Vagina (tissue), 2 donors: ENCODE results near the gene ARL6IP5. TPM values are rescaled to one million over a fixed set of nuclear protein-coding genes. Genes with fewer than 3 reads are reported as not detected.

ENCODE experiments used
- DNase-seq, 2 donors: peaks; one replicate each; pipeline ENCODE4 v3.0.0-alpha.2; 2017; ENCODE audit errors: extremely low spot score in 2 of 2
- H3K27ac ChIP-seq: fragments of 200-600 bp; sonication (generic); one replicate; pipeline ENCODE4 v1.5.1; 2019
- H3K27me3 ChIP-seq: fragments of 200-600 bp; sonication (generic); one replicate; pipeline ENCODE4 v1.5.1; 2019
- H3K36me3 ChIP-seq, 2 donors: fragments of 200-600 bp; sonication (generic); one replicate each; pipeline ENCODE4 v1.5.1; 2017 to 2019
- H3K4me1 ChIP-seq: fragments of 200-600 bp; sonication (generic); one replicate; pipeline ENCODE4 v1.5.1; 2019
- H3K4me3 ChIP-seq, 2 donors: fragments of 200-600 bp; sonication (generic); 1 replicate in 1 of 2; 2 replicates in 1 of 2; pipeline ENCODE4 v1.5.1; 2016 to 2019
- H3K9me3 ChIP-seq: fragments of 200-600 bp; sonication (generic); one replicate; pipeline ENCODE4 v1.5.1; 2019
- CTCF ChIP-seq, 3 experiments: fragments of 450-650 bp in 2 of 3; fragments of 200-600 bp in 1 of 3; sonication (generic) in 1 of 3; IDR thresholded peaks; one replicate each; pipeline ENCODE4 v1.5.1; 2017 to 2019; ENCODE audit warnings: antibody characterized with exemption in 3 of 3, mild to moderate bottlenecking in 2 of 3, moderate library complexity in 2 of 3
- POLR2A ChIP-seq, 2 donors: fragments of 450-650 bp; IDR thresholded peaks; one replicate each; pipeline ENCODE4 v1.6.1; 2017; ENCODE audit warnings: antibody characterized with exemption in 2 of 2, mild to moderate bottlenecking in 2 of 2, moderate library complexity in 2 of 2
- POLR2AphosphoS5 ChIP-seq, 2 donors: sonication (generic); formaldehyde crosslinking; IDR thresholded peaks; one replicate each; pipeline ENCODE4 v1.9.0; 2017; ENCODE audit warnings: antibody characterized with exemption in 2 of 2, mild to moderate bottlenecking in 2 of 2, low read depth in 1 of 2; ENCODE audit not compliant: insufficient read depth in 1 of 2
- intact Hi-C: fragments of 100-400 bp; cut with DNase I; formaldehyde crosslinking; loops from one replicate; pipeline ENCODE4 v1.15.1; 2023
- total RNA-seq: library from RNA; depleted of rRNA; stranded (reverse); fragments of >200 nt; gene quantifications from one replicate; pipeline ENCODE4 v1.2.3, GENCODE V29; 2016

Gene ARL6IP5
- total RNA-seq, 1 donor from 2014 or later, result 86.9 TPM

DNA sequence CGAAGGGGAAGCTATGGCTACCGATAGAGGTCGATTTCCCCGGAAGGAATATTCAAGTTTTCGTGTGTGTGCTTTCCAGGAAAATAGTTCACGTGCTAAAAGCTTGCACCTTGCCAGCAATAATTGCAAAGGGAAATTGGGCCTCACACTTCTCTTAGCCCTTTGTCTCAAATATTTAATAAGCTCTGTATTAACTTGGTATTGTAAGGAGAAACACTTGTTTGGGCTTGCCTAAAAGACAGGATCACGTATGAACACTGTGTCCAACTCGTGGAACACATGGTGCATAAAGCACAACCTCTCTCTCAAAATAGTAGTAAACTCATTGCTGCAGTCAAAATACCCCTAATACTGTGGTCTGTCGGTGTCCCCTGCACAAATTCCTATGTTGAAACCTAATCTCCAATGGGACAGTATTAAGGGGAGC lies 32.3 kb upstream of the ARL6IP5 start:
- Histone ChIP-seq H3K9me3 (no peaks in the 10 kb centered on the region), H3K4me3 (peak overlapping the region; percentile 78 to 79), H3K27me3 (no peaks in the 10 kb centered on the region), H3K4me1 (peaks cover 37% of the 10 kb centered on the region), H3K36me3 (peaks cover 0 to 24% of the 10 kb centered on the region in 2 donors), H3K27ac (peak overlapping the region; percentile 94)
- no peak for DNase-seq
- TF ChIP-seq CTCF (IDR thresholded peaks at IDR 0.05) (no peak), POLR2AphosphoS5 (IDR thresholded peaks at IDR 0.05; ENCODE audit: insufficient read depth in 1 of 2, low read depth in 1 of 2) (no peak)
- intact Hi-C loops, result no loop called here

DNA sequence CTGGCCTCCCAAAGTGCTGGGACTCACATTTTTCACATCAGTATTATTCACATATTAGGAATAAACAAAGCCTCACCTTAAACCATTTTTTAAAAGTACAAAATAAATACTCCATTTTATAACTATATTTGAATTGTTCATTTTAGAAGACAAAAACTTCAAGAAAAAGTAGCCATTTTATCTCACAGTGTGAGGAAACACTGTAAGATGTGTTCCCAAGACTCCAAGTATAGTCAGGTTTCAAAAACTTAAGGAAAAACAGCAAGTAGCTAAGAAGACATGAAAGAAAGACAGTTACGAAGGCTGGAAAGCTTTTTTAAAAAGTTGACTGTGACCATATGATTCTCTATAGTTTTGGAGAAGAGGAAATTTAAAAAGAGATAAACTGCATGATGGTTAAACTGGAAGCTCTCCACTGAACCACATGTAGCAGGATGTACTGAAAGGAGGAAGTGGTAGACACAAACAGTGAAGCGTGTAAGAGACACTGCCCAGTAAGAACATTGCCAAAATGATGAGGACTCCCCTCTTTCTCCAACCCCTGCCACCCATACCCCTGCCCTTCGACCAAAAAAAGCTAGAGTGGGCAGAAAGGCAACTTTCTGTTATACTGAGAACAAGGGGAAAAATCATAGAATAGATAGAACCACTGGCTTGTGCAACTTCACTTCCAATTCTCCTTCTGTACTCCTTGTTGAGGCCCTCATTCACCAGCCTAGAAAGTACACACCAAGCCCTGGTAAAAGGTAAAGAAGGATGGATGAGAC lies 26.4 kb upstream of the ARL6IP5 start:
- H3K27ac ChIP-seq, result no peak overlapping the region
- TF ChIP-seq POLR2A (IDR thresholded peaks at IDR 0.05) (no peak), CTCF (IDR thresholded peaks at IDR 0.05) (no peak), POLR2AphosphoS5 (IDR thresholded peaks at IDR 0.05; ENCODE audit: insufficient read depth in 1 of 2, low read depth in 1 of 2) (no peak)
- intact Hi-C loops, result no loop called here
- H3K4me3 ChIP-seq, result no peak overlapping the region
- no peaks in the 10 kb centered on the region for H3K9me3 ChIP-seq
- peaks cover 0 to 61% of the 10 kb centered on the region in 2 donors for H3K36me3 ChIP-seq
- H3K27me3 ChIP-seq, result no peaks in the 10 kb centered on the region
- no peak for DNase-seq
- no peaks in the 10 kb centered on the region for H3K4me1 ChIP-seq

- Histone ChIP-seq H3K4me3 (no peak overlapping the region), H3K4me1 (no peaks in the 10 kb centered on the region), H3K27ac (no peak overlapping the region), H3K27me3 (no peaks in the 10 kb centered on the region), H3K9me3 (no peaks in the 10 kb centered on the region), H3K36me3 (peaks cover 0 to 63% of the 10 kb centered on the region in 2 donors)
- intact Hi-C loops, result no loop called here
- no peak for DNase-seq
- no peak for TF ChIP-seq CTCF (IDR thresholded peaks at IDR 0.05)
- no peak for TF ChIP-seq POLR2AphosphoS5 (IDR thresholded peaks at IDR 0.05; ENCODE audit: insufficient read depth in 1 of 2, low read depth in 1 of 2)
- no peak for TF ChIP-seq POLR2A (IDR thresholded peaks at IDR 0.05)
Observed at GRCh38 chr3:69058947-69059224, 25.9 kb upstream of the ARL6IP5 start.

DNA sequence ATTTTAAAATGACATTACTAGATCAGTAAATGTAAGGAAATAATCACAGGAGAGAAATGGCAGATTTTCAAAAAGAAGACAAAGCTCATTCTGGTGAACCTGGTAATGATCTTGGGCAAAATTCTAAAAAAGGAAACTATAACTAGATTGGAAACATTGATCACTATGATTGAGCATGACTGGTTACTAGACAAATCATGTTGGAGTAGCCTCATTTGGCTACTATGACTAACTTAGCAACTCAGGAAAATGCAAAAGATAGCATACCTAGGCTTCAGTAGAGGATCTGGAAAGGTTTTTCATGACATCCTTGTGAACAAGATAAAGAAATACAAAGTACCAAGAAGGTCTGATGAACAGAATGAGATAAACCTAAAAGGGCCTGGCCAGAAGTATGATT lies 25.0 kb upstream of the ARL6IP5 start:
- intact Hi-C loops, result no loop called here
- H3K4me1 ChIP-seq, result no peaks in the 10 kb centered on the region
- no peak overlapping the region for H3K27ac ChIP-seq
- H3K4me3 ChIP-seq, result no peak overlapping the region
- peaks cover 0 to 61% of the 10 kb centered on the region in 2 donors for H3K36me3 ChIP-seq
- DNase-seq, result no peak
- no peaks in the 10 kb centered on the region for H3K27me3 ChIP-seq
- H3K9me3 ChIP-seq, result no peaks in the 10 kb centered on the region
- TF ChIP-seq POLR2AphosphoS5 (IDR thresholded peaks at IDR 0.05; ENCODE audit: insufficient read depth in 1 of 2, low read depth in 1 of 2) (no peak), POLR2A (IDR thresholded peaks at IDR 0.05) (no peak), CTCF (IDR thresholded peaks at IDR 0.05) (no peak)

GRCh38 chr3:69063636-69064035 lies 21.1 kb upstream of the ARL6IP5 start:
- H3K4me3 ChIP-seq, result no peak overlapping the region
- no peak for DNase-seq
- no peak for TF ChIP-seq POLR2A (IDR thresholded peaks at IDR 0.05)
- no peak for TF ChIP-seq CTCF (IDR thresholded peaks at IDR 0.05)
- TF ChIP-seq POLR2AphosphoS5 (IDR thresholded peaks at IDR 0.05; ENCODE audit: insufficient read depth in 1 of 2, low read depth in 1 of 2), result no peak
- H3K27ac ChIP-seq, result no peak overlapping the region
- H3K36me3 ChIP-seq, result peaks cover 0 to 41% of the 10 kb centered on the region in 2 donors
- no peaks in the 10 kb centered on the region for H3K27me3 ChIP-seq
- no peaks in the 10 kb centered on the region for H3K4me1 ChIP-seq
- no peaks in the 10 kb centered on the region for H3K9me3 ChIP-seq
- intact Hi-C loops, result no loop called here
